Panc1 (cell line): Measurements from ENCODE around the gene GPN3. TPM values are rescaled to one million over a fixed set of nuclear protein-coding genes. Genes with fewer than 3 reads are reported as not detected.

Experiments used
- ATAC-seq: fragments of 200-7000 bp; cut with Tn5 transposase; 2 replicates; pipeline ENCODE4 v1.9.1; 2020; ENCODE audit warnings: mild to moderate bottlenecking, moderate library complexity
- BruUV-seq: library from RNA; stranded (reverse); fragments of 400-500 nt; replicated peaks from 2 replicates; lab custom pipeline; 2021; lab: Mats Ljungman, UMichigan
- CTCF ChIA-PET: fragments of 300-600 bp; sonication (Branson Sonifier 250); formaldehyde crosslinking; loops from one replicate; lab custom pipeline; 2022; ENCODE audit warnings: antibody characterized with exemption; lab: Charles Lee
- POLR2A ChIA-PET: fragments of 300-600 bp; sonication (Branson Sonifier 250); formaldehyde crosslinking; loops from one replicate; lab custom pipeline; 2022; ENCODE audit warnings: antibody characterized with exemption; lab: Charles Lee
- DNase-seq: peaks from one replicate; pipeline ENCODE4 v3.0.0-alpha.2; 2010; ENCODE audit warnings: low read depth, low spot score
- H3K27ac ChIP-seq: 2 replicates; pipeline ENCODE4 v1.5.1; 2011; ENCODE audit warnings: mild to moderate bottlenecking, low read length, inconsistent platforms
- H3K27me3 ChIP-seq: fragments of 200-500 bp; sonication (Bioruptor generic); 2 replicates; pipeline ENCODE4 v1.6.0; 2014; ENCODE audit warnings: low read length, inconsistent platforms; ENCODE audit not compliant: control insufficient read depth, insufficient read depth
- H3K36me3 ChIP-seq: fragments of 200-500 bp; sonication (Bioruptor generic); 2 replicates; pipeline ENCODE4 v1.5.1; 2014; ENCODE audit warnings: inconsistent platforms, mild to moderate bottlenecking, low read length, moderate library complexity; ENCODE audit not compliant: control insufficient read depth, insufficient read depth
- H3K4me1 ChIP-seq: 2 replicates; pipeline ENCODE4 v1.5.1; 2011; ENCODE audit warnings: inconsistent platforms, mild to moderate bottlenecking, low read length, moderate library complexity; ENCODE audit not compliant: control insufficient read depth, insufficient read depth
- H3K4me3 ChIP-seq, 2 experiments: 2 replicates each; pipeline ENCODE4 v1.5.1; 2011 to 2012; ENCODE audit warnings: low read depth in 2 of 2, low read length in 2 of 2, mild to moderate bottlenecking in 2 of 2, inconsistent platforms in 1 of 2, moderate library complexity in 1 of 2
- H3K9me3 ChIP-seq: fragments of 200-500 bp; sonication (Bioruptor generic); 2 replicates; pipeline ENCODE4 v1.5.1; 2014; ENCODE audit warnings: low read depth, mild to moderate bottlenecking, inconsistent platforms, low read length, moderate library complexity; ENCODE audit not compliant: control insufficient read depth, insufficient read depth
- CTCF ChIP-seq: fragments of 450-650 bp; IDR thresholded peaks from 2 replicates; pipeline ENCODE4 v1.5.1; 2017; ENCODE audit warnings: mild to moderate bottlenecking
- POLR2AphosphoS5 ChIP-seq: IDR thresholded peaks from 2 replicates; pipeline ENCODE4 v1.6.1; 2012; ENCODE audit warnings: mild to moderate bottlenecking, low read depth, low read length, moderate library complexity
- REST ChIP-seq, 2 experiments: IDR thresholded peaks; 2 replicates each; pipeline ENCODE4 v1.6.1; 2011 to 2012; ENCODE audit warnings: low read depth in 2 of 2, control low read depth in 1 of 2, low read length in 1 of 2, mild to moderate bottlenecking in 1 of 2, moderate library complexity in 1 of 2; ENCODE audit not compliant: insufficient read depth in 1 of 2
- SIN3A ChIP-seq: IDR thresholded peaks from 2 replicates; pipeline ENCODE4 v1.6.1; 2012; ENCODE audit warnings: low read depth, mild to moderate bottlenecking, low read length, moderate library complexity, borderline replicate concordance; ENCODE audit not compliant: insufficient read depth
- TCF7L2 ChIP-seq: IDR thresholded peaks from 2 replicates; pipeline ENCODE4 v1.6.1; 2011; ENCODE audit warnings: mild to moderate bottlenecking, low read depth, low read length, inconsistent platforms
- in situ Hi-C: cut with HindIII; loops from 2 replicates; pipeline ENCODE4 v1.10.0; 2016; ENCODE audit warnings: low sequenced_read_pairs, low pct_unique_long_range_greater_than_20kb
- intact Hi-C: fragments of 100-400 bp; cut with micrococcal nuclease; formaldehyde crosslinking; loops from one replicate; pipeline ENCODE4 v1.10.0; 2022; ENCODE audit not compliant: unreplicated experiment
- total RNA-seq: library from RNA; stranded (reverse); gene quantifications from one replicate; pipeline ENCODE4 v1.2.1, GENCODE V29; 2021; ENCODE audit not compliant: unreplicated experiment

GPN3 gene
- total RNA-seq, 1 experiment from 2014 or later = 39.0 TPM

- CTCF ChIA-PET = interaction anchor here (0.6 kb wide), 1 partner anchor 27 kb away, joined by 3 read pairs; no protein-coding TSS in a partner anchor
Observed at GRCh38 chr12:110403976-110404682, 63.9 kb downstream of the GPN3 start.

More at GRCh38 chr12:110403976-110404682, 63.9 kb downstream of the GPN3 start:
- in situ Hi-C loops = no loop called here
- DNase-seq = peak; percentile 32
- H3K27ac ChIP-seq = peak overlapping the region; percentile 100
- peak; percentile 79 for ATAC-seq
- peaks cover 9% of the 10 kb centered on the region for H3K4me1 ChIP-seq
- no peaks in the 10 kb centered on the region for H3K9me3 ChIP-seq
- POLR2A ChIA-PET = no interaction called here
- peaks cover 6% of the 10 kb centered on the region; the same call in 1 of the 2 replicates for H3K36me3 ChIP-seq
- TSS peak; percentile 89 for BruUV-seq
- TF ChIP-seq REST (IDR thresholded peaks at IDR 0.05; ENCODE audit: insufficient read depth in 1 of 2, low read depth in 2 of 2, low read length in 1 of 2) = no peak
- no peak for TF ChIP-seq TCF7L2
- peak; percentile 56 for TF ChIP-seq POLR2AphosphoS5
- no peak for TF ChIP-seq SIN3A
- TF ChIP-seq CTCF = no peak
- intact Hi-C loops = no loop called here
- peak overlapping the region; percentile 92 to 97 for H3K4me3 ChIP-seq
- H3K27me3 ChIP-seq = no peaks in the 10 kb centered on the region
